Ishikawa (cell line): ENCODE data around the gene NR2F2.

Source experiments
- RAD21 ChIP-seq: IDR thresholded peaks from 2 replicates; pipeline ENCODE4 v1.6.1; 2012; ENCODE audit warnings: low read depth
- TAF1 ChIP-seq: IDR thresholded peaks from 2 replicates; pipeline ENCODE4 v1.6.1; 2012; ENCODE audit warnings: low read depth, mild to moderate bottlenecking
- YY1 ChIP-seq: IDR thresholded peaks from 2 replicates; pipeline ENCODE4 v1.6.1; 2012; ENCODE audit warnings: low read depth
- ZBTB7A ChIP-seq: IDR thresholded peaks from 2 replicates; pipeline ENCODE4 v1.6.1; 2012; ENCODE audit warnings: low read depth
- TF ChIP-seq, protein P1 (sequence below): IDR thresholded peaks from 2 replicates; pipeline ENCODE4 v1.6.1; 2012

DNA sequence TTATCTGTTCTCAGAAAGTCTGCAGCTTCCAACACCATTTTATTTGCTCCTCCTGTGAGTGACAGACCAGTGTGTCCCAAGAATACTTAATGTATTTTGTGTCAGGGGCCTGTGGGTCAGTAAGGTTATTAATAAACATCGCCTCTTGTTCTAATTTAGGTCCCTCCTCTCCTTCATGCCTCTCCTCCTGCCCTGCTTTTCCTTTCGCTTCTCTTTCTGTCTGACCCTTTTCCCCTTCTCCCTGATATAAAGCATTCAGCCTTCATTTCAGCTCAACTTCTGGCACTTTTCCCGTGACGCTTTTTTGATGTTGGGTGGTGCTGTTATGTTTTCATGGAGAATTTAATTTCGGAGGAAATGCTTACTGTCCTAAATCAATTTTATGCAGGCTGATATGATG is 29.7 kb upstream of the NR2F2 start:
- no peak for TF ChIP-seq ZBTB7A
- TF ChIP-seq YY1 = no peak
- TF ChIP-seq, protein P1, sequence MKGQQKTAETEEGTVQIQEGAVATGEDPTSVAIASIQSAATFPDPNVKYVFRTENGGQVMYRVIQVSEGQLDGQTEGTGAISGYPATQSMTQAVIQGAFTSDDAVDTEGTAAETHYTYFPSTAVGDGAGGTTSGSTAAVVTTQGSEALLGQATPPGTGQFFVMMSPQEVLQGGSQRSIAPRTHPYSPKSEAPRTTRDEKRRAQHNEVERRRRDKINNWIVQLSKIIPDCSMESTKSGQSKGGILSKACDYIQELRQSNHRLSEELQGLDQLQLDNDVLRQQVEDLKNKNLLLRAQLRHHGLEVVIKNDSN = no peak
- no peak for TF ChIP-seq TAF1
- TF ChIP-seq RAD21 = no peak
